A673 (cell line): Measurements from ENCODE around the gene ST7. TPM values are rescaled to one million over a fixed set of nuclear protein-coding genes. Genes with fewer than 3 reads are reported as not detected.

Experiments
- BruUV-seq: library from RNA; stranded (reverse); fragments of 400-500 nt; replicated peaks from 2 replicates; lab custom pipeline; 2021; lab: Mats Ljungman, UMichigan
- CTCF ChIA-PET: fragments of 300-600 bp; sonication (Branson Sonifier 250); formaldehyde crosslinking; loops from one replicate; lab custom pipeline; 2022; ENCODE audit warnings: antibody characterized with exemption; lab: Charles Lee
- POLR2A ChIA-PET: fragments of 300-600 bp; sonication (Branson Sonifier 250); formaldehyde crosslinking; loops from one replicate; lab custom pipeline; 2022; ENCODE audit warnings: antibody characterized with exemption; ENCODE audit not compliant: low non-redundant PET; lab: Charles Lee
- DNase-seq: peaks from one replicate; pipeline ENCODE4 v3.0.0-alpha.2; 2015; ENCODE audit warnings: low spot score
- H3K27ac ChIP-seq: fragments of 200-600 bp; sonication (generic); 2 replicates; pipeline ENCODE4 v1.5.1; 2016; ENCODE audit warnings: mixed run types, low read depth, mild to moderate bottlenecking, mixed read lengths, antibody characterized with exemption, low read length; ENCODE audit not compliant: poor library complexity, severe bottlenecking
- H3K27me3 ChIP-seq: fragments of 200-600 bp; sonication (generic); replicated peaks from 2 replicates; pipeline ENCODE4 v1.6.1; 2017; ENCODE audit warnings: mixed run types, low read depth, mild to moderate bottlenecking, mixed read lengths, antibody characterized with exemption, low read length; ENCODE audit not compliant: insufficient read depth, poor library complexity
- H3K36me3 ChIP-seq: fragments of 200-600 bp; sonication (generic); 2 replicates; pipeline ENCODE4 v1.6.1; 2016; ENCODE audit warnings: mixed run types, mild to moderate bottlenecking, mixed read lengths, antibody characterized with exemption, low read length; ENCODE audit not compliant: insufficient read depth, poor library complexity, severe bottlenecking
- H3K4me1 ChIP-seq: fragments of 200-600 bp; sonication (generic); 2 replicates; pipeline ENCODE4 v1.6.1; 2017; ENCODE audit warnings: mixed run types, mild to moderate bottlenecking, mixed read lengths, antibody characterized with exemption, low read length; ENCODE audit not compliant: insufficient read depth, poor library complexity, severe bottlenecking
- H3K4me3 ChIP-seq: fragments of 200-600 bp; sonication (generic); 2 replicates; pipeline ENCODE4 v1.5.1; 2016; ENCODE audit warnings: low read depth, mixed run types, mild to moderate bottlenecking, mixed read lengths, low read length; ENCODE audit not compliant: poor library complexity, severe bottlenecking
- H3K9me3 ChIP-seq: fragments of 200-600 bp; sonication (generic); 2 replicates; pipeline ENCODE4 v1.6.1; 2016; ENCODE audit warnings: mixed run types, low read depth, mild to moderate bottlenecking, mixed read lengths, antibody characterized with exemption, low read length; ENCODE audit not compliant: poor library complexity, severe bottlenecking
- CTCF ChIP-seq: fragments of 300-800, 200-600 bp; sonication (generic); conservative IDR thresholded peaks from 2 replicates; pipeline ENCODE4 v1.5.1; 2017; ENCODE audit warnings: low read depth, mild to moderate bottlenecking, antibody characterized with exemption, low read length, moderate library complexity, mixed read lengths
- EZH2 ChIP-seq: fragments of 200-600 bp; sonication (generic); IDR thresholded peaks from 2 replicates; pipeline ENCODE4 v1.6.1; 2017; ENCODE audit warnings: borderline replicate concordance, low read depth, mild to moderate bottlenecking, mixed read lengths, antibody characterized with exemption, low read length; ENCODE audit not compliant: poor library complexity, severe bottlenecking
- intact Hi-C: fragments of 100-400 bp; cut with micrococcal nuclease; formaldehyde crosslinking; loops from one replicate; pipeline ENCODE4 v1.10.0; 2022; ENCODE audit not compliant: unreplicated experiment
- total RNA-seq: library from RNA; stranded (reverse); gene quantifications from 2 replicates; pipeline ENCODE4 v1.2.3, GENCODE V29; 2021

ST7 gene
- total RNA-seq, 1 experiment from 2014 or later, result 24.3 TPM

DNA sequence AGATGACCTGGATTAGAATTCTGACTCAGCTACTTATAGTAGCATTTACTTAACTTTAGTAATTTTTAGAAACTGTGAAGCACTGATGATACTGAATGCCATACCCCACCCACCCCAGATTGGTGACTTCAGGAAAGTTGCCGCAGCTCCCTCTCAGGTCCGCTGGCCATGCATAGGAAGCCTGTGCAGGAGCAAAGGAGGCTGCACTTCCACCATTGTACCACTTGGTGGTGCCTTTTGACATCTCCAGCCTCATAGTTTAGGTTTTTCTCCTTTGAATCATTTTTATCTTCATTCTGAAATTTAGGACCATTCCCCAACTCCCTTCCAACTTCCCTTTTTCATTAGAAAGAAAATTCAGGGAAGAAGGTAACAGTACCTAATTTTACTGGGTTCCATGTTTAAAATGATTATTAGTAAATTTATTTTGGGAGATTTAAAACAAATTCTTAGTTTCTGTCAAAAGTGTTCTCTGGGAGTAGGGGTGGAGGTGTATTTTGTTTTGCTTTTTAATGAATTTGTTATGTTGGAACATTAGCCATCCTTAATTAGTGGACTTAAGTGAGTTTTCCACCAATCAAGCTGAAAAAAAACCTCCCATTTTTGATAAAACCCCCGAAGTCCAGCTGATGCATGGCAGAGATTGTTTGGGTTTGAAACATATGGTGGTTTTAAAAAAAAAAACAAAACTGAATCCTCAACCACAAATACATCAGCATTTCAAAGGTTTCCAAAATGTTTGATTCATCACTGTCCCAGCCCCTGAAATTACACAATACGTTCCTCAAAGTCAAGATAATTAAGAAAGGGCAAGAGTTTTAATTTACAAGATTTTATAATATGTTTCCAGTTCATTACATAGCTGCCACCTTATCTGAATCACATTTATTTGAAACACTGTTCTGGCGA, 259.9 kb downstream of the ST7 start:
- Histone ChIP-seq H3K4me1 (peaks cover 7% of the 10 kb centered on the region), H3K4me3 (no peak overlapping the region), H3K27me3 (no peaks in the 10 kb centered on the region), H3K9me3 (no peaks in the 10 kb centered on the region), H3K27ac (no peak overlapping the region), H3K36me3 (no peaks in the 10 kb centered on the region)
- TF ChIP-seq EZH2 (no peak), CTCF (peak; percentile 91)
- ChIA-PET POLR2A (no interaction called here), CTCF (interaction anchor here (0.6 to 0.7 kb wide), 2 partner anchors 100 to 162 kb away, joined by 3 to 6 read pairs; no protein-coding TSS in a partner anchor)
- peak; percentile 72 for DNase-seq
- intact Hi-C loops, result loop anchor here (5.0 kb wide), 1 partner anchor 174 kb away; no protein-coding TSS in a partner anchor
- no TSS peak for BruUV-seq

DNA sequence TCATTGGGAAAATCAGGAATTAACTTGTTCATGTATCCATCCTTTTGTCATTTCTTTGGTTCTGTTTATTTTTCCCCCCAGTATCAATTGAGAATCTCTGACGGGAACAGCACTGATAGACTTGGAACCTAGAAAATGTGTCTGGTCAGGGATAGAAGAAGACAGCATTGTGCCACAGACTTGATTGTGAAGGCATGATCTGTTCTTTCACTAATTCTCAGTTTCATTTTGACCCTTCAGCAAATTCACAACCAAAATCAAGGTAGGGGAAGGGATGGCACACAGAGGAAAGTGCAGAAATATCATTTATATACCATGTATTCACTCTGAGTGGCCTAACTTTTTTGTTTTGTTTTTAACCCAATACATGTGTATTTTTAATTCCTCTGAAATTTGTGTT, 262.7 kb downstream of the ST7 start:
- CTCF ChIA-PET, result no interaction called here
- Histone ChIP-seq H3K4me3 (no peak overlapping the region), H3K9me3 (no peaks in the 10 kb centered on the region), H3K27ac (no peak overlapping the region), H3K4me1 (peaks cover 6% of the 10 kb centered on the region), H3K27me3 (no peaks in the 10 kb centered on the region), H3K36me3 (no peaks in the 10 kb centered on the region)
- no peak for TF ChIP-seq CTCF
- TF ChIP-seq EZH2, result no peak
- intact Hi-C loops, result no loop called here
- POLR2A ChIA-PET, result no interaction called here
- DNase-seq, result no peak
- no TSS peak for BruUV-seq

GRCh38 chr7:117216436-117217069, 263.3 kb downstream of the ST7 start:
- Histone ChIP-seq H3K27me3 (no peaks in the 10 kb centered on the region), H3K4me1 (peaks cover 1% of the 10 kb centered on the region), H3K27ac (no peak overlapping the region), H3K36me3 (no peaks in the 10 kb centered on the region), H3K4me3 (no peak overlapping the region), H3K9me3 (no peaks in the 10 kb centered on the region)
- BruUV-seq, result no TSS peak
- no peak for TF ChIP-seq CTCF
- no peak for TF ChIP-seq EZH2
- CTCF ChIA-PET, result no interaction called here
- intact Hi-C loops, result no loop called here
- no peak for DNase-seq
- POLR2A ChIA-PET, result no interaction called here
